Measurements from ENCODE around the gene SYNGAP1. TPM values are rescaled to one million over a fixed set of nuclear protein-coding genes. Genes with fewer than 3 reads are reported as not detected.
A peak's percentile ranks its signal among the peaks of the same experiment; 100 is the strongest.
"Not testable (repeated sequence)": the region's sequence is repeated elsewhere in the genome, so short reads cannot be mapped to it uniquely, and the experiment has no call there.

The SYNGAP1 gene
- polyA plus RNA-seq, result 21.0 TPM
- long read RNA-seq, donor 1, partial matches to known transcripts, result 0 of 1 reads
- long read RNA-seq, donor 1, other reads (novel, unspliced or antisense), result 0 of 1 reads
- long read RNA-seq, donor 2, result 0 reads
- long read RNA-seq, donor 3, partial matches to known transcripts, result 5 of 5 reads
- long read RNA-seq, donor 3, other reads (novel, unspliced or antisense), result 0 of 5 reads
- long read RNA-seq, donor 4, result 0 reads
- long read RNA-seq, donor 5, result 0 reads
- long read RNA-seq, donor 6, result 0 reads
- long read RNA-seq, donor 7, result 0 reads
- long read RNA-seq, donor 8, result 0 reads
- long read RNA-seq, donor 9, partial matches to known transcripts, result 5 of 5 reads
- long read RNA-seq, donor 9, other reads (novel, unspliced or antisense), result 0 of 5 reads
- long read RNA-seq, donor 10, partial matches to known transcripts, result 0 of 1 reads
- long read RNA-seq, donor 10, other reads (novel, unspliced or antisense), result 0 of 1 reads
- long read RNA-seq, donor 11, partial matches to known transcripts, result 0 of 1 reads
- long read RNA-seq, donor 11, other reads (novel, unspliced or antisense), result 0 of 1 reads

GRCh38 chr6:33419580-33420490, at the start of gene SYNGAP1:
SYNGAP1 (plus strand) TSS chr6:33420065; CDS start chr6:33420265, 200 bp downstream.
- 0% methylated on average over 1 of the region's 22 CpGs for WGBS (ENCODE audit: insufficient coverage, low lambda C conversion rate)
- Histone ChIP-seq H3K4me3 (ENCODE audit: low read length) (peak within 1 kb of the TSS; percentile 21), H3K36me3 (ENCODE audit: control insufficient read depth, insufficient read depth, low read length) (peaks cover 14% of the 10 kb centered on the region), H3K27me3 (ENCODE audit: control insufficient read depth, insufficient read depth, low read length) (no peaks in the 10 kb centered on the region), H3K4me1 (ENCODE audit: control insufficient read depth, insufficient read depth, low read length) (peaks cover 30% of the 10 kb centered on the region), H3K9me3 (ENCODE audit: control insufficient read depth, low read depth, low read length) (no peaks in the 10 kb centered on the region), H3K27ac (ENCODE audit: low read length) (peak within 1 kb of the TSS; percentile 88)
- DNase-seq, result peak in 1 of 2 donors; percentile 46

- not testable (repeated sequence) for DNase-seq; H3K4me1 ChIP-seq (ENCODE audit: control insufficient read depth, insufficient read depth, low read length); H3K4me3 ChIP-seq (ENCODE audit: low read length); H3K27me3 ChIP-seq (ENCODE audit: control insufficient read depth, insufficient read depth, low read length); H3K9me3 ChIP-seq (ENCODE audit: control insufficient read depth, low read depth, low read length); H3K36me3 ChIP-seq (ENCODE audit: control insufficient read depth, insufficient read depth, low read length); H3K27ac ChIP-seq (ENCODE audit: low read length)
- no CpG with 5 or more reads among the region's 8 CpGs for WGBS (ENCODE audit: insufficient coverage, low lambda C conversion rate)
Measured at GRCh38 chr6:33371901-33372300, 48.0 kb upstream of the SYNGAP1 start.

GRCh38 chr6:33372526-33373123, 47.2 kb upstream of the SYNGAP1 start:
- no peaks in the 10 kb centered on the region for H3K4me1 ChIP-seq (ENCODE audit: control insufficient read depth, insufficient read depth, low read length)
- H3K36me3 ChIP-seq (ENCODE audit: control insufficient read depth, insufficient read depth, low read length), result no peaks in the 10 kb centered on the region
- DNase-seq, result no peak
- H3K27ac ChIP-seq (ENCODE audit: low read length), result no peak overlapping the region
- no peak overlapping the region for H3K4me3 ChIP-seq (ENCODE audit: low read length)
- no peaks in the 10 kb centered on the region for H3K27me3 ChIP-seq (ENCODE audit: control insufficient read depth, insufficient read depth, low read length)
- 60% methylated on average over 2 of the region's 5 CpGs for WGBS (ENCODE audit: insufficient coverage, low lambda C conversion rate)
- H3K9me3 ChIP-seq (ENCODE audit: control insufficient read depth, low read depth, low read length), result no peaks in the 10 kb centered on the region

- Histone ChIP-seq H3K36me3 (ENCODE audit: control insufficient read depth, insufficient read depth, low read length) (no peaks in the 10 kb centered on the region), H3K27ac (ENCODE audit: low read length) (no peak overlapping the region), H3K4me3 (ENCODE audit: low read length) (no peak overlapping the region), H3K9me3 (ENCODE audit: control insufficient read depth, low read depth, low read length) (no peaks in the 10 kb centered on the region), H3K27me3 (ENCODE audit: control insufficient read depth, insufficient read depth, low read length) (no peaks in the 10 kb centered on the region), H3K4me1 (ENCODE audit: control insufficient read depth, insufficient read depth, low read length) (no peaks in the 10 kb centered on the region)
- no peak for DNase-seq
- 92% methylated on average over 2 of the region's 8 CpGs for WGBS (ENCODE audit: insufficient coverage, low lambda C conversion rate)
Measured at GRCh38 chr6:33373960-33374910, 45.6 kb upstream of the SYNGAP1 start.

GRCh38 chr6:33375143-33375671, 44.7 kb upstream of the SYNGAP1 start:
- Histone ChIP-seq H3K27ac (ENCODE audit: low read length) (no peak overlapping the region), H3K4me3 (ENCODE audit: low read length) (no peak overlapping the region), H3K27me3 (ENCODE audit: control insufficient read depth, insufficient read depth, low read length) (no peaks in the 10 kb centered on the region), H3K9me3 (ENCODE audit: control insufficient read depth, low read depth, low read length) (no peaks in the 10 kb centered on the region), H3K4me1 (ENCODE audit: control insufficient read depth, insufficient read depth, low read length) (no peaks in the 10 kb centered on the region), H3K36me3 (ENCODE audit: control insufficient read depth, insufficient read depth, low read length) (no peaks in the 10 kb centered on the region)
- no CpG with 5 or more reads among the region's 9 CpGs for WGBS (ENCODE audit: insufficient coverage, low lambda C conversion rate)
- DNase-seq, result peak in 1 of 2 donors; percentile 34

GRCh38 chr6:33377171-33377570, 42.7 kb upstream of the SYNGAP1 start:
- Histone ChIP-seq H3K4me3 (ENCODE audit: low read length) (no peak overlapping the region), H3K27me3 (ENCODE audit: control insufficient read depth, insufficient read depth, low read length) (no peaks in the 10 kb centered on the region), H3K9me3 (ENCODE audit: control insufficient read depth, low read depth, low read length) (no peaks in the 10 kb centered on the region), H3K4me1 (ENCODE audit: control insufficient read depth, insufficient read depth, low read length) (no peaks in the 10 kb centered on the region), H3K36me3 (ENCODE audit: control insufficient read depth, insufficient read depth, low read length) (no peaks in the 10 kb centered on the region), H3K27ac (ENCODE audit: low read length) (no peak overlapping the region)
- no peak for DNase-seq
- WGBS (ENCODE audit: insufficient coverage, low lambda C conversion rate), result no CpG with 5 or more reads among the region's 4 CpGs

GRCh38 chr6:33379184-33379583, 40.7 kb upstream of the SYNGAP1 start:
- not testable (repeated sequence) for H3K36me3 ChIP-seq (ENCODE audit: control insufficient read depth, insufficient read depth, low read length); DNase-seq; H3K27me3 ChIP-seq (ENCODE audit: control insufficient read depth, insufficient read depth, low read length); H3K4me3 ChIP-seq (ENCODE audit: low read length); H3K27ac ChIP-seq (ENCODE audit: low read length); H3K4me1 ChIP-seq (ENCODE audit: control insufficient read depth, insufficient read depth, low read length); H3K9me3 ChIP-seq (ENCODE audit: control insufficient read depth, low read depth, low read length)
- WGBS (ENCODE audit: insufficient coverage, low lambda C conversion rate), result 83% methylated on average over 2 of the region's 10 CpGs

GRCh38 chr6:33380272-33380981, 39.4 kb upstream of the SYNGAP1 start:
- no peak for DNase-seq
- WGBS (ENCODE audit: insufficient coverage, low lambda C conversion rate), result 86% methylated on average over 1 of the region's 2 CpGs
- Histone ChIP-seq H3K27ac (ENCODE audit: low read length) (no peak overlapping the region), H3K9me3 (ENCODE audit: control insufficient read depth, low read depth, low read length) (no peaks in the 10 kb centered on the region), H3K4me3 (ENCODE audit: low read length) (no peak overlapping the region), H3K27me3 (ENCODE audit: control insufficient read depth, insufficient read depth, low read length) (no peaks in the 10 kb centered on the region), H3K36me3 (ENCODE audit: control insufficient read depth, insufficient read depth, low read length) (no peaks in the 10 kb centered on the region), H3K4me1 (ENCODE audit: control insufficient read depth, insufficient read depth, low read length) (no peaks in the 10 kb centered on the region)

Data from large intestine (tissue), 12 donors.